Trophoblast cell (in vitro differentiated cells and primary cell): Measurements from ENCODE around the gene JMJD4.

Experiments
- DNase-seq, 2 donors: peaks; one replicate each; pipeline ENCODE4 v3.0.0-alpha.2; 2016
- H2AFZ ChIP-seq: 2 replicates; pipeline ENCODE4 v1.6.1; 2013; ENCODE audit warnings: low read length, moderate library complexity, mild to moderate bottlenecking; ENCODE audit not compliant: insufficient read depth, poor library complexity
- H2AK5ac ChIP-seq: 2 replicates; pipeline ENCODE4 v1.6.1; 2013; ENCODE audit warnings: mild to moderate bottlenecking, low read length
- H2BK120ac ChIP-seq: 2 replicates; pipeline ENCODE4 v1.6.1; 2013; ENCODE audit warnings: low read length, mild to moderate bottlenecking, moderate library complexity; ENCODE audit not compliant: insufficient read depth, poor library complexity
- H2BK12ac ChIP-seq: 2 replicates; pipeline ENCODE4 v1.6.1; 2013; ENCODE audit warnings: mild to moderate bottlenecking, low read length, moderate library complexity
- H2BK5ac ChIP-seq: 2 replicates; pipeline ENCODE4 v1.6.1; 2013; ENCODE audit warnings: low read length, low read depth, moderate library complexity, mild to moderate bottlenecking; ENCODE audit not compliant: poor library complexity
- H3K14ac ChIP-seq: 2 replicates; pipeline ENCODE4 v1.6.1; 2013; ENCODE audit warnings: mild to moderate bottlenecking, low read length
- H3K18ac ChIP-seq: 2 replicates; pipeline ENCODE4 v1.6.1; 2013; ENCODE audit warnings: mild to moderate bottlenecking, low read length
- H3K23ac ChIP-seq: 2 replicates; pipeline ENCODE4 v1.6.1; 2013; ENCODE audit warnings: low read length
- H3K27ac ChIP-seq: 2 replicates; pipeline ENCODE4 v1.5.1; 2013; ENCODE audit warnings: low read depth, mild to moderate bottlenecking, inconsistent platforms, low read length, moderate library complexity
- H3K27me3 ChIP-seq: 2 replicates; pipeline ENCODE4 v1.6.1; 2013; ENCODE audit warnings: inconsistent platforms, mild to moderate bottlenecking, low read length, moderate library complexity; ENCODE audit not compliant: insufficient read depth
- H3K36me3 ChIP-seq, 2 experiments: 1 replicate in 1 of 2; 2 replicates in 1 of 2; pipeline ENCODE4 v1.6.1; 2013; ENCODE audit warnings: low read length in 2 of 2, mild to moderate bottlenecking in 2 of 2, moderate library complexity in 1 of 2; ENCODE audit not compliant: insufficient read depth in 2 of 2, control insufficient read depth in 1 of 2
- H3K4ac ChIP-seq: 2 replicates; pipeline ENCODE4 v1.6.1; 2013; ENCODE audit warnings: low read depth, mild to moderate bottlenecking, low read length, moderate library complexity
- H3K4me1 ChIP-seq, 2 experiments: 1 replicate in 1 of 2; 2 replicates in 1 of 2; pipeline ENCODE4 v1.6.1; 2013; ENCODE audit warnings: low read length in 2 of 2, mild to moderate bottlenecking in 2 of 2, moderate library complexity in 1 of 2; ENCODE audit not compliant: insufficient read depth in 2 of 2, control insufficient read depth in 1 of 2
- H3K4me2 ChIP-seq: 2 replicates; pipeline ENCODE4 v1.6.1; 2013; ENCODE audit warnings: inconsistent platforms, mild to moderate bottlenecking, low read length, moderate library complexity
- H3K4me3 ChIP-seq: 2 replicates; pipeline ENCODE4 v1.5.1; 2013; ENCODE audit warnings: mild to moderate bottlenecking, low read depth, low read length, inconsistent platforms
- H3K79me1 ChIP-seq: one replicate; pipeline ENCODE4 v1.6.1; 2013; ENCODE audit warnings: low read length
- H3K79me2 ChIP-seq: 2 replicates; pipeline ENCODE4 v1.6.1; 2013; ENCODE audit warnings: low read length, mild to moderate bottlenecking; ENCODE audit not compliant: control insufficient read depth, insufficient read depth, poor library complexity
- H3K9ac ChIP-seq: 2 replicates; pipeline ENCODE4 v1.6.1; 2013; ENCODE audit warnings: mild to moderate bottlenecking, low read length
- H3K9me3 ChIP-seq: 2 replicates; pipeline ENCODE4 v1.6.1; 2013; ENCODE audit warnings: low read depth, mild to moderate bottlenecking, control low read depth, inconsistent platforms, low read length; ENCODE audit not compliant: insufficient read depth
- H4K12ac ChIP-seq: 2 replicates; pipeline ENCODE4 v1.6.1; 2013; ENCODE audit warnings: low read depth, mild to moderate bottlenecking, low read length, moderate library complexity
- H4K8ac ChIP-seq: 2 replicates; pipeline ENCODE4 v1.6.1; 2013; ENCODE audit warnings: low read depth, mild to moderate bottlenecking, low read length, moderate library complexity
- H4K91ac ChIP-seq: one replicate; pipeline ENCODE4 v1.6.1; 2013; ENCODE audit warnings: low read depth, mild to moderate bottlenecking, low read length, moderate library complexity
- WGBS: extraction: QIAGEN DNeasy Blood & Tissue Kit; methylation state at CpG from one replicate; pipeline ENCODE4 v1.1.7; 2013; ENCODE audit warnings: missing lambda C conversion rate; ENCODE audit not compliant: insufficient read length, insufficient coverage; ENCODE audit errors: extremely low coverage; 5-methylcytosine and 5-hydroxymethylcytosine counted together

The JMJD4 gene

DNA sequence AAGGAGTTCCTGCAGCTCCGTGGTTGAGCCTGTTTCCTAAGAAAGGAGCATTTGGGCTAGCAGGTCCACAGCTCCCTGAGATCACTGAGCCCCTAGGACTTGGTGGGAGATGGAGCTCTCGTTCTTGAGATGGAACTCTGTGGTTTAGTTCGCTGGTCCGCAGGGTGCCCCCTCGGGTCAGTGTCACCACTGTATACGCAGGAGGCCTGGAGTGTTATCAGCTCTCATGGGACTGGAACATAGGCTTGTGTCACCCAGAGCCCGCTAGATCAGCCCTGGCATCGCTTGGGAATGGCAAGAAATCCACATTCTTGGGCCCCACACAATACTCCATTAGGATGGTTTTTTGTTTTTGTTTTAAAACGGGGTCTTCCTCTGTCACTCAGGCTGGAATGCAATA lies 3.7 kb upstream of the JMJD4 start:
- Histone ChIP-seq H3K27ac (no peak overlapping the region), H3K4me2 (no peak overlapping the region), H3K23ac (no peak overlapping the region), H3K27me3 (no peaks in the 10 kb centered on the region), H3K14ac (no peak overlapping the region), H3K79me1 (peaks cover 11% of the 10 kb centered on the region), H2AK5ac (no peak overlapping the region), H4K91ac (no peak overlapping the region), H2AFZ (no peak overlapping the region), H3K18ac (peak overlapping the region; percentile 24), H3K9me3 (peaks cover 6% of the 10 kb centered on the region), H2BK5ac (no peak overlapping the region), H4K12ac (no peak overlapping the region), H3K9ac (no peak overlapping the region), H3K4ac (no peak overlapping the region), H2BK120ac (no peak overlapping the region), H3K79me2 (peaks cover 14% of the 10 kb centered on the region), H2BK12ac (no peak overlapping the region), H3K4me3 (no peak overlapping the region), H3K4me1 (peaks cover 11 to 13% of the 10 kb centered on the region in 2 experiments), H4K8ac (no peak overlapping the region), H3K36me3 (peaks cover 9 to 11% of the 10 kb centered on the region in 2 experiments)
- no CpG with 5 or more reads among the region's 9 CpGs for WGBS
- DNase-seq: no peak

DNA sequence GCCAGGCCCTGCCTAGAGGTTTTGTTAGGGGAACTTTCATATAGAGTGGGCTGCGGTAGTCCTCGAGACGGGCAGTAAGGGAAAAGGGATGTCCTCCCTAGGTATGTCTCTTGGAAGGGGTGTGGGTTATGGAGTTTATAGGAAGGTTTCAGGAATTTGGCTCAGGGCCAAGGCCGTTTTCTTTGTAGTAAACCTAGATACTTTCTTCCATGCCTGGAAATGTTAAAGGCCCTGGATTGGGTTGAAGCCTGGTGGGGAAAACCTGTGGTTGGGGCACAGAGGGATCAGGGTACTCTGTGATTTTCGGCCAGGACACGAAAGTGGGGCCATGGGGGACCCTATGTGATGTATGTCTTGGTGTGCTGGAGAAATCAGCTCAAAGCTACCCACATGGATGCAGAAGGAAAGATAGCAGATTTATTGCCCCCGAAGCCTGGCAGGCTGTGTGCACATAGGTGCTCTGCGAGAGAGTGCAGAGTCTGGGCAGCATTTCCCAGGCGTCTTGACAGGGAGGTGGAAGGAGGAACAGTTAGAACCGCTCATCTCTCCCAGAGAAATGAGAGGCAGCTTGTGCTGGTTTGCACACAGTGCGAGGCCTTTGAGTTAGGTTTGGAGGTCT lies 1.8 kb upstream of the JMJD4 start:
- peaks cover 6% of the 10 kb centered on the region for H3K9me3 ChIP-seq
- no peak overlapping the region for H2BK12ac ChIP-seq
- H3K4me2 ChIP-seq: no peak overlapping the region
- no peaks in the 10 kb centered on the region for H3K27me3 ChIP-seq
- WGBS: no CpG with 5 or more reads among the region's 11 CpGs
- peaks cover 12 to 14% of the 10 kb centered on the region in 2 experiments for H3K4me1 ChIP-seq
- no peak overlapping the region for H2AFZ ChIP-seq
- no peak overlapping the region for H3K4ac ChIP-seq
- no peak overlapping the region for H3K4me3 ChIP-seq
- no peak overlapping the region for H2BK120ac ChIP-seq
- H3K79me2 ChIP-seq: peaks cover 14% of the 10 kb centered on the region
- H4K12ac ChIP-seq: no peak overlapping the region
- no peak overlapping the region for H3K9ac ChIP-seq
- no peak overlapping the region for H2BK5ac ChIP-seq
- no peak overlapping the region for H3K14ac ChIP-seq
- no peak overlapping the region for H3K27ac ChIP-seq
- H3K18ac ChIP-seq: no peak overlapping the region
- H3K23ac ChIP-seq: no peak overlapping the region
- H4K8ac ChIP-seq: no peak overlapping the region
- H3K79me1 ChIP-seq: peaks cover 11% of the 10 kb centered on the region
- no peak for DNase-seq
- H4K91ac ChIP-seq: no peak overlapping the region
- H2AK5ac ChIP-seq: no peak overlapping the region
- peaks cover 25 to 28% of the 10 kb centered on the region in 2 experiments for H3K36me3 ChIP-seq

DNA sequence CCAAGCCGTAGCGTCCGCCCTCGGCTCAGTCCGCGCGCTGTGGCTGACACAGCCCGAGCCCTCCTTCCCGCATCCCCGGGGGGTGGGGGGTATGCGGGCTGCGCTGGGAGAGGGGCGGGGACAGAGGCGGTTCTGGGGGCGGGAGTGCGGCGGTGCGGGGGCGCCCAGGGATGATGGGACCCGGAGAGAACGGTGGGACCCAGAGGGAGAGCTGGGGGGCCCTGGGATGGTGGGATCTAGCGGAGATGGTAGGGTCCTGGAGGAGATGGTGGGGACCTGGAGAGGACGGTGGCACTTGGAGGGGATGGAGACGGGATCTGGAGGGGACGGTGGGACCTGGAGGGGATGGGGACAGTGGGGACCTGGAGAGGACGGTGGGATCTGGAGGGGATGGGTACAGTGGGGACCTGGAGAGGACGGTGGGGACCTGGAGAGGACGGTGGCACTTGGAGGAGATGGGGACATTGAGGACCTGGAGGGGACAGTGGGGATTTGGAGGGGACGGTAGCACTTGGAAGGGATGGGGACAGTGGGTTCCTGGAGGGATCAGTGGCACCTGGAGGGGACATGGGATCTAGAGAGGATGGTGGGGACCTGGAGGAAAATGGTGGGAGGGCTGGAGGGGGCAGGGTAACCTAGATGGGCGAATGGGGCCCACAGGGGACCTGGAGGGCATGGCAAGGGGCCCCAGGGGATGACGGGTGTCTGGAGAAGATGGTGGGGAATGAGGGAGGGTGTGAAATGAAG lies 610 bp upstream of the JMJD4 start:
- Histone ChIP-seq H3K27ac (no peak overlapping the region), H2AFZ (peak overlapping the region; percentile 52), H3K79me2 (peaks cover 14% of the 10 kb centered on the region), H2BK12ac (peak overlapping the region; percentile 37), H3K23ac (peak overlapping the region; percentile 29), H3K36me3 (peaks cover 31 to 36% of the 10 kb centered on the region in 2 experiments), H3K4me2 (peak overlapping the region; percentile 98), H2BK5ac (no peak overlapping the region), H3K27me3 (no peaks in the 10 kb centered on the region), H2BK120ac (no peak overlapping the region), H2AK5ac (peak overlapping the region; percentile 43), H3K14ac (peak overlapping the region; percentile 47), H3K9me3 (peaks cover 6% of the 10 kb centered on the region), H3K4ac (peak overlapping the region; percentile 46), H3K9ac (peak overlapping the region; percentile 95), H3K4me1 (peaks cover 12 to 14% of the 10 kb centered on the region in 2 experiments), H4K12ac (peak overlapping the region; percentile 49), H4K91ac (peak overlapping the region; percentile 64), H3K18ac (peak overlapping the region; percentile 26), H3K79me1 (peaks cover 11% of the 10 kb centered on the region), H4K8ac (peak overlapping the region; percentile 81), H3K4me3 (peak overlapping the region; percentile 91)
- no CpG with 5 or more reads among the region's 31 CpGs for WGBS
- no peak for DNase-seq

DNA sequence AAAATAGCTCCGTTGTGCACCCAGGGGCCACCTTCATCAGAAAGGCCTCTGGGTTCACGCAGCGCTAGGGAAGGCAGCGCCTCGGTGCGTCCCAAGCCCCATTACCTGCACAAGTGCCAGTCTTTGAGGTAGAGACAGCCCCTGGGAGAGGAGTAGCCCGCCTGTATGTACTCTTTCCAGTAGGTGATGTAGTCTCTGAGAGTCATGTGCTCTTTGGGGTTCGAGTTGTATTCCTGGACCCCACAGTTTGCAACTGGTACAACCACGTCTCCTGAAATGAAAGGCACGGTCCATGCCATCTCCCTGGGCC lies 601 bp downstream of the JMJD4 start:
- H2AFZ ChIP-seq: peak overlapping the region; percentile 87
- peak overlapping the region; percentile 73 for H2BK5ac ChIP-seq
- H3K79me1 ChIP-seq: peaks cover 11% of the 10 kb centered on the region
- no peak overlapping the region for H3K23ac ChIP-seq
- peak overlapping the region; percentile 84 for H4K12ac ChIP-seq
- H2BK120ac ChIP-seq: peak overlapping the region; percentile 77
- peak overlapping the region; percentile 88 for H3K4me3 ChIP-seq
- H3K4me1 ChIP-seq: peaks cover 12 to 24% of the 10 kb centered on the region in 2 experiments
- peak overlapping the region; percentile 36 for H2AK5ac ChIP-seq
- H4K8ac ChIP-seq: peak overlapping the region; percentile 92
- peak overlapping the region; percentile 92 for H3K9ac ChIP-seq
- no peak overlapping the region for H2BK12ac ChIP-seq
- no peaks in the 10 kb centered on the region for H3K27me3 ChIP-seq
- WGBS: no CpG with 5 or more reads among the region's 10 CpGs
- peaks cover 14% of the 10 kb centered on the region for H3K79me2 ChIP-seq
- peak overlapping the region; percentile 73 for H3K4me2 ChIP-seq
- no peak overlapping the region for H3K27ac ChIP-seq
- peak in 1 of 2 donors; percentile 6 for DNase-seq
- H3K36me3 ChIP-seq: peaks cover 27 to 32% of the 10 kb centered on the region in 2 experiments
- H3K4ac ChIP-seq: peak overlapping the region; percentile 51
- peak overlapping the region; percentile 68 for H3K18ac ChIP-seq
- H4K91ac ChIP-seq: peak overlapping the region; percentile 94
- peak overlapping the region; percentile 92 for H3K14ac ChIP-seq
- peaks cover 4% of the 10 kb centered on the region for H3K9me3 ChIP-seq
